GM21723 (cell line): Measurements from ENCODE around the gene SPTLC3.

ENCODE experiments used
- ATAC-seq: cut with Tn5 transposase; IDR thresholded peaks from one replicate; pipeline ENCODE4 v1.9.1; 2021; ENCODE audit warnings: mild to moderate bottlenecking, moderate library complexity; ENCODE audit not compliant: unreplicated experiment

Gene SPTLC3

DNA sequence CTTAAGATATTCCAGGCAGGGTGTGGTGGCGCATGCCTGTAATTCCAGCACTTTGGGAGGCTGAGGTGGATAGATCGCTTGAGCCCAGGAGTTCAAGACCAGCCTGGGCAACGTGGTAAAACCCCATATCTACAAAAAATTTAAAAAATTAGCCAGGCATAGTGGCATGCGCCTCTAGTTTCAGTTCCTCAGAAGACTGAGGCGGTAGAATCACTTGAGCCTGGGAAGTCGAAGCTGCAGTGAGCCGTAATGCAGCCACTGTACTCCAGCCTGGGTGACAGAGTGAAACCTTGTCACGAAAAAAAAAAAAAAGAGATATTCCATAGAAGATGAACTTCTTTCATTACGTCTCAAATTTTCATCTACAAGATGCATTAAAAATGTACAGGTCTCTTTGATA is 165.6 kb downstream of the SPTLC3 start:
- ATAC-seq: no peak

DNA sequence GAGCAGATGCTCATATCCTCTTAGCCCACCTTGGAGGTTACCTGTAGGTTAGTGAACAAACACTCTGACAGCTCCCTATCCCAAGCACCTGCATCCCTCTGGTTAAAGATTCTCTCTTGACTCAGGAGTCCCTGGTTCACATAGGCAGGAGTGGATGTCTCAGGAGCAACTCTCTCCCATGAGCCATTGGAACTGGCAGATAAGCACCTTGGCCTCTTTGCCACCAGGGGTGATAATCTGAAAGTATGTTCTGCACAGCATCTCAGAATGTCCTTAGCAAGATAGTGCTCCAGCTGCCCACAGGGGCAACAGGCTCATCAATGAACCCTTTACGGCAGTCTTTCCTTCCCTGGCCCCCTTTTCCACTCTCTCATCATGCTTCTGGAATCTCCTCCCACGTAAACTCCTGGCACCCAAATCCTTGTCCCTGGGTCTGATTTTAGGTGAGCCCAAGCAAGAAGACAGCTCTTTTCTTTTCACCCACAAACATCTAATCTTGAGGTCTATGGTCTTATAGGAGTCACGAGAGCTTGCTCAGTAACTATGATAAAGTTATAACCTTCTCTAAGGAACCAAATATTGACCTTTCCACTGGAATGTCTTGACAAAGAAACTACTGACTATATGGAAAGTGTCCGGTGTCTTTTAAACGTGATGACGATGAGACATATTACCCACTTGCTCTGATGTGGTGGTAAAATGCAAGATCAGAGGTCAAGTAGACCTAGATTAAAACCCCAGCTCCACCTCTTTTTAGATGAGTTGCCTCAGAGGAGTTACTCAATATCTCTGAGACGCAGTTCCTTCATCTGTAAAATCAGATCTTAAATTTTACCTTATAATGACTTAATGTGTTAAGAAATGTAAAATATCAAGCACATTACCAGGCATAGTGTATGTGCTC is 172.5 kb downstream of the SPTLC3 start:
- ATAC-seq: no peak

DNA sequence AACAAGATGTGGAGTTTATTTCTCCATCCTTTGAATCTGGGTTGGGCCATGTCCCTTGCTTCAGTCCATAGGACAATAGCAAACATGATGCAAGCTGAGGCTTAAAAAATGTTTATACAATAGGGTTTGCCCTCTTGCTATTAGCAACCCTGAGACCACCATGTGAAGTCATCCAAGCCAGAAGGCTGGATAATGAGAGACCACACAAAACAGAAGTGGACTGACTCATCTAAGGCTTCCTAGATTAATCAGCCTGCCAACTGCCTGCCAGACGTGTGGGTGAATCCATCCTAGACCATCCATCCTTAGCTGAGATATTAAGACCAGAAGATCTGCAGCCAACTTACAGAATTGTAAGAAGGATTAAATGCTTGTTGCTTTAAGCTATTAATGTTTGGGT is 174.2 kb downstream of the SPTLC3 start:
- ATAC-seq: no peak

GRCh38 chr20:13186043-13186774 is 177.4 kb downstream of the SPTLC3 start:
- no peak for ATAC-seq

GRCh38 chr20:13187899-13188298 is 179.1 kb downstream of the SPTLC3 start:
- ATAC-seq: no peak

DNA sequence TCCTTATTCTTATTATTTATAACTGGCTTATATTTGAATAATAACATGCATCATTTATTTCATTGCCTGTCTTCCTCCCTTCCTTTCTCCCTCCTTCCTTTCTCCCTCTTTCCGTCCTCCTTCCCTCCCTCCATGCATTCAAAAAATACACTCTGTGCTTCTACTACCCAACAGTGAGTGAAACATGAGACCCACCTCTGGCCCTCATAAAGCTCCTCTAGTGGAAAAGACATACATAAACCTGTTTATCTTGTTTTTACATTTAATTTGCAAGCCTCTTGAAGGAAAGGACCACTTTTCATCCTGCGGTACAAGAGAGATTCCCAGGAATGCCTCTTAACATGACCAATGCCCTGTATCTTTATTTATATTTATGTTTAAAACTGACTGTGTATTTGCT is 190.5 kb downstream of the SPTLC3 start:
- no peak for ATAC-seq

DNA sequence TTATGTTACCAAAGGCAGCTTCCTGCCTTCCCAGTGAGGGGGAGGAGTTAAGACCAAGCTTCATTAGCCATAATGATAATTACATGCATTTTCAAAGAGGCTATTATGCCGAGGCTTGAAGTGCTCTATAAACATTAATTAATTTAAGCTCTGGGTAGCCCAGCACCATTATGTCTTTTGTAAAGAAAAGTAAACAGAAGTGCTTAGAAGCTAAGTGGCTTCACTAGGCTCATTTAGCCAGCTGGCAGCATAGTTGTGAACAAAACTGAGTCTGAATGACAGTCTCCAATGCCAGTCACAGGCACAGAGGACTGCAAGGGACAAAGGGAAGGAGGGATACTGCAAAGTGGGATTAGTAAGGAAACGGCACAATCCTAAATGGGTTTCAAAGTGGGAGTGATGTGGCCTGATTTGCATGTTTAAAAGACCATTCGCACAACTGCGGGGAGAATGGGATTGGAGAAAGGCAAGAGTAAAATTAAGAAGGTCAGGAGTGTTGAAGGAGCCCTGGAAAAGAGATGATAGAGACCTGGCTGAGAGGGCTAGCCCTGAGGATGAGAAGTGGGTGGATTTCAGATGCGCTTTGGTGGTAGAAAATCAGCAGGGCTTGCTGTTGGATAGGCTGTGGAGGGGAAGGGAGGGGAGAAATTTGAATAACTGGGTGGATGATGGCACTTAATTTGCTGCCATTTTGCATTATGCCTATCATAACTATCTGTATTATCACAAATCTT is 192.2 kb downstream of the SPTLC3 start:
- ATAC-seq: no peak

DNA sequence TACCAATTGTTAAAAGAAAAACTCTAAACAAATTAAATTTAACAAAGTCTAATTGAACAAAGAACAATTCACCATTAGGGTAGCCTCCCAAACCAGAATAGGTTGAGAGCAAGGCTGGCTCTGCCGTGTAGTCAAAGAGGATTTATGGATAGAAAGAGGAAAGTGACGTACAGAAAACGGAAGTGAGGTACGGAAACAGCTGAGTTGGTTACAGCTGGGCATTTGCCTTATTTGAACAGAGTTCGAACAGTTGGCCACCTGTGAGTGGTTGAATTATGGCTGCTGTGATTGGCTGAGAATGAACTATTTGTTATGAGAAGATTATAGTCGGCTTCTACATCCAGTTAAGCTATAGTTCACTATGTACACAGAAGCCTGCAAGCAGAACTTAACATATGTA is 193.8 kb downstream of the SPTLC3 start:
- no peak for ATAC-seq

DNA sequence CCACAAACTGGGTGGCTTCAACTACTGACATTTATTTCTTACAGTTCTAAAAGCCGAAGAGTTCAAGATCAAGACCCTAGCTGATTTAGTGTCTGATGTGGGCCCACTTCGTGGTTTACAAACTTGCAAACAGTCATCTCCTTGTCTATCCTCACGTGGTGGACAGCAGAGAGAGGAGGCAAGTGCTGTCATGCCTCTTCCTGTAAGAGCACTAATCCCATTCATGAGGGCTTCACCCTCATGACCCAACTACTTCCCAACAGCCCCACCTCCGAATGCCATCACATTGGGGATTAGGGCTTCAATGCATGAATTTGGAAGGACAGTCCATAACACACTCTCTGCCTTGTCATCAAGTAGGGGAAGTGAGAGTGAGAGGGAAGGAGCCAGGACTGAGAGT is 196.7 kb downstream of the SPTLC3 start:
- no peak for ATAC-seq

DNA sequence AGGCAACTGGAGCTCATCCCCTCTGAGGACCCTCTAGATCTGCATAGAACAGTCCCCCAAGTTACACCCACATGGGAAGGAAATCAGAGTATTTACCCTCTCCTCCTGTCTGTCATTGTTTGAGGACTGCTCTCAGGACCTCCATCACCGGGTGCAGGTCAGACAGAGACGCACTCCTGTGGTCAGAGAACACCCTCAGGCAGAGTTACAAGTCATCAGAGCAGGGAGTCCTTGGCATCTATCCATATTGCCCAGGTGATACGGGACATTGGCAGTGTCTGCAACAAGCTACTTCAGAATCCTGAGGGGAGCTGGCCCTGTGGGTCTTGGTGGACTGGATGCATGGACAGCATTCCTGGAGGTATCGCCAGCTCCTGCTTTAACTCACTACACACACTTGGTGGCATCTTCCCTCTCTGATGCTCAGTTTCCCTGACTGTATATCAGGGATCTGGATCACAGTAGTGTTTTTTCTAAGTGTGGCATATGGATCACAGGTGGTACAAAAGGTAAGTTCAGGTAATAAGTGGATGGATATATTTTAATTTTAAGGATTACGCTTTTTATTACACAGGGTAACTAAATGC is 197.2 kb downstream of the SPTLC3 start:
- no peak for ATAC-seq

DNA sequence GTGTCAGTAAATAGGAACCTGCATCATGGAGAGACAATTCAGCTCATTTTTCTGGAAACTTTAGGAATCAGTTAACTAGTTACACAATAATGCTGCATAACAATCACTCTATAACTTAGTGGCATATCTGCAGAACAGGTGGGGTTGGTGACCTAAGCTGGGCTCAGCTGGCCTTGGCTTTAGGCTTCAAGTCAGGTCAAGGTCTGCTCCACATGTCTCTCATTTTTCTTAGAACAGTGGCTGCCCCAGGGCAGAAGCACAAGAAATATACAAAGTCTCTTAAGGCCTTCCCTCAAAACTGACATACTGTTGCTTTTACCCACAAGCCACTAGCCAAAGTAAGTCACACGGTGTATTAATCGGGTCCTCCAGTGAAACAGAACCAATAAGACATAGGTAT is 198.2 kb downstream of the SPTLC3 start:
- no peak for ATAC-seq

GRCh38 chr20:13211956-13212618 is 203.3 kb downstream of the SPTLC3 start:
- ATAC-seq: no peak

DNA sequence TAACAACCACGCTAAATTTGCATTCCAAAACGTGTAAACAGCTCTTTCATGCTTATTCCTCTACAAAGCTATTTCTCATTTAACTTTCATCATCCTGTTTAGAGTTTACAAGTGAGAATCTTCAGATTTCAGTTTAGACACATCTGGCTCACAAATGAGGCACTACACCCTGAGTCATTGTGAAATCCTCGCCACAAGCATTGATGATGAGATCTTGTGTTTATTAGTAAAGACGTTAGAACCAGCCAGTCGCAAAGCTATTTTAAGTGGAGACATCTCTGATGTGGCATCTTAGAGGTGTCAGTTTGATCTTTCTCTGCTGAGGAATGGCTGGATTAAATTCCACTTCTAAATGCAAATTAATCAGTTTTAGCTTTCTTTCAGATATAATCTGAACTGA is 204.0 kb downstream of the SPTLC3 start:
- ATAC-seq: no peak

GRCh38 chr20:13213335-13213734 is 204.6 kb downstream of the SPTLC3 start:
- ATAC-seq: no peak

GRCh38 chr20:13216533-13216932 is 207.8 kb downstream of the SPTLC3 start:
- no peak for ATAC-seq
